CD14-positive monocyte (primary cell): ENCODE results near the gene ANKRD18B. TPM values are rescaled to one million over a fixed set of nuclear protein-coding genes. Genes with fewer than 3 reads are reported as not detected.
A peak's percentile ranks its signal among the peaks of the same experiment; 100 is the strongest.
"Not testable (repeated sequence)": the region's sequence is repeated elsewhere in the genome, so short reads cannot be mapped to it uniquely, and the experiment has no call there.

Source experiments
- DNase-seq, 3 donors: peaks; one replicate each; pipeline ENCODE4 v3.0.0-alpha.2; 2011 to 2022
- H2AFZ ChIP-seq: 2 replicates; pipeline ENCODE4 v1.6.0; 2012; ENCODE audit warnings: mild to moderate bottlenecking, low read depth, low read length, inconsistent platforms; ENCODE audit not compliant: insufficient read depth, poor library complexity, severe bottlenecking
- H3K27ac ChIP-seq, 2 donors: 1 replicate in 1 of 2; 2 replicates in 1 of 2; pipeline ENCODE4 v1.5.1; 2012 to 2013; ENCODE audit warnings: low read length in 2 of 2, control low read depth in 1 of 2, inconsistent platforms in 1 of 2, low read depth in 1 of 2, mild to moderate bottlenecking in 1 of 2
- H3K27me3 ChIP-seq, 2 donors: one replicate each; pipeline versions ENCODE4 v1.6.0 to v1.6.1; 2011 to 2013; ENCODE audit warnings: low read length in 2 of 2; ENCODE audit not compliant: control insufficient read depth in 2 of 2, insufficient read depth in 2 of 2
- H3K36me3 ChIP-seq, 2 donors: replicated peaks in 1 of 2; 1 replicate in 1 of 2; 2 replicates in 1 of 2; pipeline versions ENCODE4 v1.5.1 to v1.6.1; 2012 to 2013; ENCODE audit warnings: low read length in 2 of 2, control low read depth in 1 of 2, inconsistent platforms in 1 of 2, mild to moderate bottlenecking in 1 of 2; ENCODE audit not compliant: insufficient read depth in 2 of 2, control insufficient read depth in 1 of 2
- H3K4me1 ChIP-seq, 2 donors: 1 replicate in 1 of 2; 2 replicates in 1 of 2; pipeline versions ENCODE4 v1.5.1 to v1.6.1; 2012 to 2013; ENCODE audit warnings: low read length in 2 of 2, control low read depth in 1 of 2, inconsistent platforms in 1 of 2, mild to moderate bottlenecking in 1 of 2, moderate library complexity in 1 of 2; ENCODE audit not compliant: insufficient read depth in 2 of 2, control insufficient read depth in 1 of 2
- H3K4me2 ChIP-seq: replicated peaks from 2 replicates; pipeline ENCODE3; 2012; ENCODE audit warnings: low read length, moderate library complexity, mild to moderate bottlenecking; ENCODE audit not compliant: poor library complexity, severe bottlenecking; ENCODE audit errors: extremely low read depth
- H3K4me3 ChIP-seq, 3 experiments: fragments of 200-600 bp in 1 of 3; sonication (generic) in 1 of 3; replicated peaks in 1 of 3; 1 replicate in 2 of 3; 2 replicates in 1 of 3; pipeline ENCODE4 v1.5.1; 2011 to 2013; ENCODE audit warnings: low read length in 3 of 3, mild to moderate bottlenecking in 3 of 3, control low read depth in 2 of 3, low read depth in 2 of 3, inconsistent platforms in 1 of 3, moderate library complexity in 1 of 3
- H3K79me2 ChIP-seq: 2 replicates; pipeline ENCODE4 v1.6.0; 2012; ENCODE audit warnings: mild to moderate bottlenecking, control low read depth, inconsistent platforms, low read length, moderate library complexity; ENCODE audit not compliant: insufficient read depth
- H3K9ac ChIP-seq: 2 replicates; pipeline ENCODE4 v1.6.0; 2017; ENCODE audit warnings: low read length, mild to moderate bottlenecking; ENCODE audit not compliant: insufficient read depth, poor library complexity, severe bottlenecking
- H3K9me3 ChIP-seq, 2 donors: replicated peaks in 1 of 2; 1 replicate in 1 of 2; 2 replicates in 1 of 2; pipeline versions ENCODE4 v1.5.1 to v1.6.1; 2012 to 2013; ENCODE audit warnings: low read length in 2 of 2, control low read depth in 1 of 2; ENCODE audit not compliant: control insufficient read depth in 1 of 2, insufficient read depth in 1 of 2
- H4K20me1 ChIP-seq: 2 replicates; pipeline ENCODE4 v1.6.0; 2012; ENCODE audit warnings: mild to moderate bottlenecking, low read length, control low read depth, moderate library complexity; ENCODE audit not compliant: insufficient read depth
- H3K27ac Mint-ChIP-seq, 7 donors: one replicate each; pipeline ENCODE4 v1.8.0; 2020; ENCODE audit warnings: mild to moderate bottlenecking in 7 of 7, mixed read lengths in 7 of 7, moderate library complexity in 6 of 7, inconsistent platforms in 2 of 7
- H3K27me3 Mint-ChIP-seq, 3 donors: one replicate each; pipeline ENCODE4 v1.8.0; 2021 to 2022; ENCODE audit warnings: low read depth in 3 of 3, mild to moderate bottlenecking in 3 of 3, mixed read lengths in 3 of 3, moderate library complexity in 3 of 3, inconsistent platforms in 1 of 3
- H3K36me3 Mint-ChIP-seq, 2 donors: one replicate each; pipeline ENCODE4 v1.8.0; 2020; ENCODE audit warnings: mixed read lengths in 2 of 2, inconsistent platforms in 1 of 2, mild to moderate bottlenecking in 1 of 2
- H3K4me1 Mint-ChIP-seq: one replicate; pipeline ENCODE4 v1.8.0; 2020; ENCODE audit warnings: mild to moderate bottlenecking, mixed read lengths
- H3K4me3 Mint-ChIP-seq, 2 donors: one replicate each; pipeline ENCODE4 v1.8.0; 2020; ENCODE audit warnings: mild to moderate bottlenecking in 2 of 2, mixed read lengths in 2 of 2, moderate library complexity in 1 of 2
- H3K9me3 Mint-ChIP-seq, 7 donors: one replicate each; pipeline ENCODE4 v1.8.0; 2020 to 2022; ENCODE audit warnings: mixed read lengths in 7 of 7, mild to moderate bottlenecking in 6 of 7, moderate library complexity in 6 of 7, inconsistent platforms in 2 of 7
- CTCF ChIP-seq: fragments of 200-600 bp; IDR thresholded peaks from one replicate; pipeline ENCODE4 v1.8.0; 2022; ENCODE audit warnings: antibody characterized with exemption, mild to moderate bottlenecking
- WGBS: methylation state at CpG from one replicate; pipeline ENCODE4 v1.1.5; 2013; ENCODE audit warnings: missing lambda C conversion rate; ENCODE audit not compliant: insufficient coverage; 5-methylcytosine and 5-hydroxymethylcytosine counted together
- intact Hi-C, 2 donors: fragments of 100-400 bp; cut with micrococcal nuclease; formaldehyde crosslinking; loops; one replicate each; pipeline versions ENCODE4 v1.15.0 to v1.15.1; 2023
- polyA plus RNA-seq, 3 donors: library from polyadenylated mRNA; depleted of rRNA in 1 of 3; unstranded in 2 of 3; stranded (reverse) in 1 of 3; fragments of 300-500 nt in 2 of 3; fragments of >200 nt in 1 of 3; fragmentation: Illumina TruSeq in 2 of 3; gene quantifications; 1 replicate in 2 of 3; 2 replicates in 1 of 3; pipeline ENCODE4 v1.2.3, GENCODE V29; 2012 to 2021

The ANKRD18B gene
- polyA plus RNA-seq, 3 donors = not detected

GRCh38 chr9:33510262-33511183, 13.5 kb upstream of the ANKRD18B start:
- no peaks in the 10 kb centered on the region for H3K27me3 ChIP-seq
- Mint-ChIP-seq H3K4me1 (peaks cover 5% of the 10 kb centered on the region), H3K9me3 (peaks cover 8 to 17% (median 13%) of the 10 kb centered on the region in 7 donors), H3K27ac (peak overlapping the region in 6 of 7 donors; percentile 42 to 96 (median 88)), H3K27me3 (peaks cover 3 to 4% (median 3%) of the 10 kb centered on the region in 3 donors), H3K36me3 (peaks cover 0 to 3% of the 10 kb centered on the region in 2 donors), H3K4me3 (peak overlapping the region; percentile 98 to 99)
- H3K9me3 ChIP-seq = peaks cover 0 to 6% of the 10 kb centered on the region in 2 donors
- no peaks in the 10 kb centered on the region for H3K79me2 ChIP-seq
- H3K9ac ChIP-seq = peak overlapping the region; percentile 82
- DNase-seq = peak in 2 of 3 donors; percentile 15 to 17
- peak overlapping the region; percentile 94 for H2AFZ ChIP-seq
- no peaks in the 10 kb centered on the region for H3K36me3 ChIP-seq
- peak overlapping the region; percentile 77 for H3K4me2 ChIP-seq
- WGBS = 0% methylated on average over 28 of the region's 32 CpGs
- H3K4me1 ChIP-seq = no peaks in the 10 kb centered on the region
- H4K20me1 ChIP-seq = no peaks in the 10 kb centered on the region
- H3K4me3 ChIP-seq = peak overlapping the region; percentile 46 to 92 (median 81)
- no peak for TF ChIP-seq CTCF
- H3K27ac ChIP-seq = peak overlapping the region in 1 of 2 donors; percentile 72
- intact Hi-C loops = no loop called here

- H3K36me3 Mint-ChIP-seq, H3K36me3 ChIP-seq, H3K9me3 ChIP-seq, H3K4me1 Mint-ChIP-seq, H3K4me1 ChIP-seq, H3K27me3 Mint-ChIP-seq, DNase-seq, H3K27me3 ChIP-seq, H3K79me2 ChIP-seq, intact Hi-C loops, H4K20me1 ChIP-seq: not testable (repeated sequence)
- peak overlapping the region in 3 of 7 donors; percentile 79 to 96 (median 92) for H3K27ac Mint-ChIP-seq
- Histone ChIP-seq H3K4me3 (peak overlapping the region; percentile 46 to 92 (median 81)), H3K4me2 (peak overlapping the region; percentile 77), H3K27ac (peak overlapping the region in 1 of 2 donors; percentile 72), H2AFZ (peak overlapping the region; percentile 94), H3K9ac (peak overlapping the region; percentile 82)
- WGBS = 0% methylated on average over 1 of the region's 8 CpGs
- peak overlapping the region; percentile 98 to 99 for H3K4me3 Mint-ChIP-seq
- H3K9me3 Mint-ChIP-seq = peaks cover 8 to 20% (median 14%) of the 10 kb centered on the region in 7 donors
Measured at GRCh38 chr9:33511184-33511517, 12.9 kb upstream of the ANKRD18B start.

GRCh38 chr9:33512535-33512934, 11.5 kb upstream of the ANKRD18B start:
- H3K4me3 Mint-ChIP-seq, H3K4me2 ChIP-seq, H3K4me1 Mint-ChIP-seq, H3K79me2 ChIP-seq, H2AFZ ChIP-seq, H4K20me1 ChIP-seq, H3K4me1 ChIP-seq, H3K27ac Mint-ChIP-seq, H3K9ac ChIP-seq, H3K36me3 ChIP-seq, H3K27me3 ChIP-seq, DNase-seq, H3K36me3 Mint-ChIP-seq, H3K9me3 ChIP-seq, H3K4me3 ChIP-seq, H3K27me3 Mint-ChIP-seq, intact Hi-C loops, H3K27ac ChIP-seq: not testable (repeated sequence)
- WGBS = no CpG with 5 or more reads among the region's 2 CpGs
- H3K9me3 Mint-ChIP-seq = peaks cover 8 to 20% (median 14%) of the 10 kb centered on the region in 7 donors
